IMR-90 (cell line): ENCODE measurements around the gene SRR. TPM values are rescaled to one million over a fixed set of nuclear protein-coding genes. Genes with fewer than 3 reads are reported as not detected.

ENCODE experiments used
- ATAC-seq: fragments of 200-7000 bp; cut with Tn5 transposase; 2 replicates; pipeline ENCODE4 v1.9.1; 2020; ENCODE audit warnings: low read depth, mild to moderate bottlenecking, moderate library complexity
- BruUV-seq: library from RNA; stranded (reverse); fragments of 400-500 nt; replicated peaks from 2 replicates; lab custom pipeline; 2021; lab: Mats Ljungman, UMichigan
- CTCF ChIA-PET: fragments of 300-600 bp; formaldehyde crosslinking; extraction: SDS; loops from one replicate; lab custom pipeline; 2021; ENCODE audit warnings: antibody characterized with exemption; lab: Yijun Ruan, JAX
- POLR2A ChIA-PET: fragments of 300-600 bp; sonication (Branson Sonifier 250); formaldehyde crosslinking; loops from one replicate; lab custom pipeline; 2022; ENCODE audit warnings: antibody characterized with exemption; ENCODE audit not compliant: unreplicated experiment; lab: Charles Lee
- DNase-seq: peaks from one replicate; pipeline ENCODE4 v3.0.0; 2013
- H2AFZ ChIP-seq: replicated peaks from 2 replicates; pipeline ENCODE3; 2013; ENCODE audit warnings: low read length, mild to moderate bottlenecking; ENCODE audit not compliant: poor library complexity
- H2AK5ac ChIP-seq: 2 replicates; pipeline ENCODE4 v1.6.1; 2013; ENCODE audit warnings: low read depth, low read length, inconsistent platforms
- H2AK9ac ChIP-seq: replicated peaks from 2 replicates; pipeline ENCODE3; 2013; ENCODE audit warnings: mild to moderate bottlenecking, low read depth, low read length, moderate library complexity; ENCODE audit not compliant: poor library complexity
- H2BK120ac ChIP-seq: 2 replicates; pipeline ENCODE4 v1.6.1; 2013; ENCODE audit warnings: low read depth, low read length, inconsistent platforms
- H2BK15ac ChIP-seq: 3 replicates; pipeline ENCODE4 v1.6.1; 2013; ENCODE audit warnings: low read depth, low read length, inconsistent platforms
- H2BK20ac ChIP-seq: 2 replicates; pipeline ENCODE4 v1.6.1; 2013; ENCODE audit warnings: low read depth, mild to moderate bottlenecking, inconsistent platforms, low read length, moderate library complexity
- H2BK5ac ChIP-seq: 2 replicates; pipeline ENCODE4 v1.6.1; 2013; ENCODE audit warnings: mild to moderate bottlenecking, low read depth, low read length, inconsistent platforms; ENCODE audit not compliant: poor library complexity, severe bottlenecking
- H3K14ac ChIP-seq: replicated peaks from 2 replicates; pipeline ENCODE4 v1.6.1; 2013; ENCODE audit warnings: low read depth, low read length, inconsistent platforms
- H3K18ac ChIP-seq: 2 replicates; pipeline ENCODE4 v1.6.1; 2013; ENCODE audit warnings: low read depth, low read length, control low read depth
- H3K23ac ChIP-seq: 2 replicates; pipeline ENCODE4 v1.6.1; 2013; ENCODE audit warnings: low read depth, low read length, inconsistent platforms
- H3K27ac ChIP-seq: 2 replicates; pipeline ENCODE4 v1.5.1; 2013; ENCODE audit warnings: mild to moderate bottlenecking, control low read depth, low read length; ENCODE audit not compliant: insufficient read depth
- H3K27me3 ChIP-seq: 2 replicates; pipeline ENCODE4 v1.6.1; 2013; ENCODE audit warnings: low read length; ENCODE audit not compliant: control insufficient read depth, insufficient read depth
- H3K36me3 ChIP-seq: 2 replicates; pipeline ENCODE4 v1.6.1; 2013; ENCODE audit warnings: low read length, mixed read lengths; ENCODE audit not compliant: control insufficient read depth, insufficient read depth
- H3K4ac ChIP-seq: 2 replicates; pipeline ENCODE4 v1.6.1; 2013; ENCODE audit warnings: low read depth, low read length, inconsistent platforms
- H3K4me1 ChIP-seq: 2 replicates; pipeline ENCODE4 v1.6.1; 2013; ENCODE audit warnings: low read length, mixed read lengths; ENCODE audit not compliant: control insufficient read depth, insufficient read depth
- H3K4me2 ChIP-seq: 2 replicates; pipeline ENCODE4 v1.6.1; 2013; ENCODE audit warnings: low read depth, mild to moderate bottlenecking, control low read depth, low read length, moderate library complexity
- H3K4me3 ChIP-seq: 2 replicates; pipeline ENCODE4 v1.5.1; 2013; ENCODE audit warnings: low read depth, mild to moderate bottlenecking, control low read depth, low read length, moderate library complexity; ENCODE audit not compliant: insufficient read depth
- H3K56ac ChIP-seq: 2 replicates; pipeline ENCODE4 v1.6.1; 2013; ENCODE audit warnings: low read length, inconsistent platforms; ENCODE audit not compliant: insufficient read depth; ENCODE audit errors: extremely low read depth
- H3K79me1 ChIP-seq, 2 experiments: 2 replicates each; pipeline ENCODE4 v1.6.1; 2013; ENCODE audit warnings: low read length in 2 of 2, inconsistent platforms in 1 of 2, low read depth in 1 of 2
- H3K9ac ChIP-seq: 2 replicates; pipeline ENCODE4 v1.6.1; 2013; ENCODE audit warnings: low read depth, low read length, control low read depth
- H3K9me1 ChIP-seq: 2 replicates; pipeline ENCODE4 v1.6.1; 2013; ENCODE audit warnings: low read length, inconsistent platforms; ENCODE audit not compliant: insufficient read depth
- H3K9me3 ChIP-seq: 2 replicates; pipeline ENCODE4 v1.6.1; 2013; ENCODE audit warnings: low read length; ENCODE audit not compliant: control insufficient read depth, insufficient read depth
- H4K20me1 ChIP-seq: 2 replicates; pipeline ENCODE4 v1.6.1; 2013; ENCODE audit warnings: low read length, inconsistent platforms; ENCODE audit not compliant: insufficient read depth
- H4K5ac ChIP-seq: 2 replicates; pipeline ENCODE4 v1.6.1; 2013; ENCODE audit warnings: mild to moderate bottlenecking, low read depth, low read length, control low read depth
- H4K8ac ChIP-seq, 2 experiments: 2 replicates each; pipeline ENCODE4 v1.6.1; 2013; ENCODE audit warnings: low read depth in 2 of 2, low read length in 2 of 2, control low read depth in 1 of 2, inconsistent platforms in 1 of 2
- H4K91ac ChIP-seq: 2 replicates; pipeline ENCODE4 v1.6.1; 2013; ENCODE audit warnings: low read depth, low read length, inconsistent platforms; ENCODE audit not compliant: insufficient read depth
- BHLHE40 ChIP-seq: fragments of 150-350 bp; IDR thresholded peaks from 2 replicates; pipeline ENCODE4 v1.6.1; 2016; ENCODE audit warnings: mild to moderate bottlenecking, low read depth, low read length
- CTCF ChIP-seq: conservative IDR thresholded peaks from 2 replicates; pipeline ENCODE4 v1.5.1; 2012; ENCODE audit warnings: mild to moderate bottlenecking, low read depth, low read length, improper control_type of control experiment
- ELK1 ChIP-seq: fragments of 150-350 bp; IDR thresholded peaks from 2 replicates; pipeline ENCODE4 v1.6.1; 2016; ENCODE audit warnings: low read depth, mild to moderate bottlenecking, low read length, moderate library complexity, borderline replicate concordance
- FOS ChIP-seq: fragments of 150-350 bp; IDR thresholded peaks from 2 replicates; pipeline ENCODE4 v1.6.1; 2016; ENCODE audit warnings: low read depth, low read length
- MXI1 ChIP-seq: IDR thresholded peaks from 2 replicates; pipeline ENCODE4 v1.6.1; 2012; ENCODE audit warnings: low read depth, mild to moderate bottlenecking, low read length, moderate library complexity, borderline replicate concordance
- NFE2L2 ChIP-seq: fragments of 150-350 bp; IDR thresholded peaks from 2 replicates; pipeline ENCODE4 v1.6.1; 2016; ENCODE audit warnings: low read depth, mild to moderate bottlenecking, low read length
- RAD21 ChIP-seq: IDR thresholded peaks from 2 replicates; pipeline ENCODE4 v1.6.1; 2012; ENCODE audit warnings: low read length, improper control_type of control experiment
- RCOR1 ChIP-seq: IDR thresholded peaks from 2 replicates; pipeline ENCODE4 v1.6.1; 2012; ENCODE audit warnings: mild to moderate bottlenecking, low read length, improper control_type of control experiment; ENCODE audit not compliant: insufficient replicate concordance
- RFX5 ChIP-seq: IDR thresholded peaks from 2 replicates; pipeline ENCODE4 v1.8.0; 2012; ENCODE audit warnings: low read depth, mild to moderate bottlenecking, low read length, moderate library complexity
- SMC3 ChIP-seq: fragments of 150-350 bp; IDR thresholded peaks from 2 replicates; pipeline ENCODE4 v1.6.1; 2016; ENCODE audit warnings: low read depth, mild to moderate bottlenecking, antibody characterized with exemption, low read length, moderate library complexity
- USF2 ChIP-seq: fragments of 150-350 bp; IDR thresholded peaks from 2 replicates; pipeline ENCODE4 v1.6.1; 2017; ENCODE audit warnings: mild to moderate bottlenecking, antibody characterized with exemption, low read length, low read depth
- WGBS, 2 experiments: methylation state at CpG; one replicate each; pipeline versions ENCODE4 v1.1.5 to v1.1.7; 2013; ENCODE audit warnings: missing lambda C conversion rate in 2 of 2; ENCODE audit not compliant: insufficient read length in 1 of 2; ENCODE audit errors: extremely low coverage in 2 of 2; 5-methylcytosine and 5-hydroxymethylcytosine counted together
- dilution Hi-C: fragments of 300-500 bp; cut with HindIII; formaldehyde crosslinking; loops from one replicate; pipeline ENCODE4 v1.14.3; 2018; ENCODE audit warnings: low sequenced_read_pairs; ENCODE audit not compliant: unreplicated experiment
- in situ Hi-C: fragments of 300-500 bp; cut with MboI; formaldehyde crosslinking; loops from 3 replicates; pipeline ENCODE4 v1.14.3; 2019; ENCODE audit warnings: low sequenced_read_pairs, inconsistent platforms, mixed read lengths
- intact Hi-C: fragments of 100-400 bp; cut with micrococcal nuclease; formaldehyde crosslinking; loops from 2 replicates; pipeline ENCODE4 v1.10.0; 2022
- polyA plus RNA-seq, 3 experiments: library from polyadenylated mRNA; depleted of rRNA; stranded (reverse); fragments of >200 nt; gene quantifications; 2 replicates each; pipeline ENCODE4 v1.2.3, GENCODE V29; 2012; ENCODE audit warnings: low replicate concordance in 1 of 3
- total RNA-seq: library from RNA; depleted of rRNA; stranded (reverse); fragments of >200 nt; gene quantifications from 2 replicates; pipeline ENCODE4 v1.2.3, GENCODE V29; 2012

Gene SRR
- total and polyA plus RNA-seq, 2 of the 4 experiments (the other 2 are of a cell fraction), result 14.5 to 52.7 TPM

GRCh38 chr17:2343421-2343820, 39.7 kb downstream of the SRR start:
- Histone ChIP-seq H3K4me1 (peaks cover 8% of the 10 kb centered on the region), H3K18ac (no peak overlapping the region), H2AFZ (no peak overlapping the region), H3K4me3 (no peak overlapping the region), H3K14ac (no peak overlapping the region), H3K27me3 (no peaks in the 10 kb centered on the region), H4K8ac (no peak overlapping the region), H3K4ac (no peak overlapping the region), H3K56ac (no peak overlapping the region), H2BK15ac (no peak overlapping the region), H3K9me1 (peaks cover 7% of the 10 kb centered on the region), H3K27ac (no peak overlapping the region), H3K23ac (no peak overlapping the region), H4K91ac (no peak overlapping the region), H3K36me3 (peaks cover 19% of the 10 kb centered on the region), H3K9ac (no peak overlapping the region), H2AK5ac (no peak overlapping the region), H3K79me1 (peaks cover 11 to 43% of the 10 kb centered on the region in 2 experiments), H2AK9ac (no peak overlapping the region), H4K20me1 (peaks cover 13% of the 10 kb centered on the region), H2BK120ac (no peak overlapping the region), H3K4me2 (no peak overlapping the region), H2BK5ac (no peak overlapping the region), H4K5ac (no peak overlapping the region), H3K9me3 (no peaks in the 10 kb centered on the region), H2BK20ac (no peak overlapping the region)
- intact Hi-C loops, result no loop called here
- WGBS, 2 experiments, result no CpG with 5 or more reads among the region's 5 CpGs
- ChIA-PET POLR2A (no interaction called here), CTCF (no interaction called here)
- TF ChIP-seq RFX5 (no peak), NFE2L2 (no peak), SMC3 (no peak), CTCF (no peak), MXI1 (no peak), ELK1 (no peak), USF2 (no peak), RAD21 (no peak), RCOR1 (no peak), BHLHE40 (no peak), FOS (no peak)
- dilution Hi-C loops, result no loop called here
- no peak for ATAC-seq
- no TSS peak for BruUV-seq
- in situ Hi-C loops, result no loop called here
- no peak for DNase-seq
